T-helper 1 cell (primary cell): ENCODE measurements around the gene CECR2.
"Not testable (repeated sequence)": the region's sequence is repeated elsewhere in the genome, so short reads cannot be mapped to it uniquely, and the experiment has no call there.

Experiments used
- DNase-seq, 5 donors: peaks; one replicate each; pipeline ENCODE4 v3.0.0-alpha.2; 2012 to 2020

CECR2 gene

GRCh38 chr22:17407643-17408042 is 38.4 kb downstream of the CECR2 start:
- no peak for DNase-seq

GRCh38 chr22:17410576-17410975 is 41.3 kb downstream of the CECR2 start:
- no peak for DNase-seq

GRCh38 chr22:17411213-17411612 is 42.0 kb downstream of the CECR2 start:
- DNase-seq: no peak

- no peak for DNase-seq
These were observed 43.0 kb downstream of the CECR2 start for GRCh38 chr22:17412232-17412631.

GRCh38 chr22:17418890-17419324 is 49.6 kb downstream of the CECR2 start:
- DNase-seq: no peak

- DNase-seq: no peak
These were observed 50.1 kb downstream of the CECR2 start for GRCh38 chr22:17419348-17419747.

- no peak for DNase-seq
These were observed 53.6 kb downstream of the CECR2 start for GRCh38 chr22:17422736-17423343.

- no peak for DNase-seq
These were observed 54.4 kb downstream of the CECR2 start for GRCh38 chr22:17423616-17424015.

GRCh38 chr22:17427528-17427927 is 58.3 kb downstream of the CECR2 start:
- DNase-seq: not testable (repeated sequence)

- no peak for DNase-seq
These were observed 60.3 kb downstream of the CECR2 start for GRCh38 chr22:17429516-17429915.

- peak in 1 of 5 donors; percentile 19 for DNase-seq
These were observed 61.2 kb downstream of the CECR2 start for GRCh38 chr22:17430412-17430811.

- no peak for DNase-seq
These were observed 61.9 kb downstream of the CECR2 start for GRCh38 chr22:17431179-17431578.

- DNase-seq: no peak
These were observed 65.6 kb downstream of the CECR2 start for GRCh38 chr22:17434856-17435255.

GRCh38 chr22:17435375-17435774 is 66.1 kb downstream of the CECR2 start:
- DNase-seq: no peak

GRCh38 chr22:17436382-17436980 is 67.2 kb downstream of the CECR2 start:
- no peak for DNase-seq

GRCh38 chr22:17436981-17437412 is 67.7 kb downstream of the CECR2 start:
- DNase-seq: no peak

GRCh38 chr22:17438026-17438425 is 68.8 kb downstream of the CECR2 start:
- DNase-seq: no peak

GRCh38 chr22:17441326-17441725 is 72.1 kb downstream of the CECR2 start:
- DNase-seq: no peak

GRCh38 chr22:17443405-17444203 is 74.3 kb downstream of the CECR2 start:
- no peak for DNase-seq

GRCh38 chr22:17444204-17444504 is 74.9 kb downstream of the CECR2 start:
- no peak for DNase-seq

GRCh38 chr22:17446698-17447097 is 77.4 kb downstream of the CECR2 start:
- DNase-seq: no peak

GRCh38 chr22:17451316-17451715 is 82.1 kb downstream of the CECR2 start:
- DNase-seq: no peak

GRCh38 chr22:17460895-17461294 is 91.6 kb downstream of the CECR2 start:
- no peak for DNase-seq

- no peak for DNase-seq
These were observed 101.7 kb downstream of the CECR2 start for GRCh38 chr22:17470880-17471500.
